CD8-positive, alpha-beta memory T cell (primary cell): ENCODE data around the gene GNAO1. TPM values are rescaled to one million over a fixed set of nuclear protein-coding genes. Genes with fewer than 3 reads are reported as not detected.
A peak's percentile ranks its signal among the peaks of the same experiment; 100 is the strongest.

Experiments used
- CTCF ChIA-PET: fragments of 350-600 bp; sonication (Branson Sonifier 250); formaldehyde crosslinking; loops from one replicate; lab custom pipeline; 2021; ENCODE audit warnings: antibody characterized with exemption; lab: Charles Lee
- POLR2A ChIA-PET: fragments of 350-600 bp; sonication (Branson Sonifier 250); formaldehyde crosslinking; loops from one replicate; lab custom pipeline; 2021; ENCODE audit warnings: antibody characterized with exemption; lab: Charles Lee
- DNase-seq, 5 donors: peaks; one replicate each; pipeline versions ENCODE4 v3.0.0 to v3.0.0-alpha.2; 2020 to 2022; ENCODE audit warnings: mixed read lengths in 1 of 5
- H3K27ac ChIP-seq: one replicate; pipeline ENCODE4 v1.7.0; 2013; ENCODE audit warnings: low read depth, mild to moderate bottlenecking, low read length, moderate library complexity
- H3K27me3 ChIP-seq: 2 replicates; pipeline ENCODE4 v1.7.0; 2013; ENCODE audit warnings: low read length, mild to moderate bottlenecking; ENCODE audit not compliant: insufficient read depth, poor library complexity, severe bottlenecking
- H3K36me3 ChIP-seq: 2 replicates; pipeline ENCODE4 v1.7.0; 2013; ENCODE audit warnings: mild to moderate bottlenecking, low read length, moderate library complexity; ENCODE audit not compliant: insufficient read depth
- H3K4me1 ChIP-seq: 2 replicates; pipeline ENCODE4 v1.7.0; 2013; ENCODE audit warnings: mild to moderate bottlenecking, low read length, moderate library complexity; ENCODE audit not compliant: insufficient read depth
- H3K4me3 ChIP-seq: 2 replicates; pipeline ENCODE4 v1.7.0; 2013; ENCODE audit warnings: mild to moderate bottlenecking, low read length
- H3K9me3 ChIP-seq: 2 replicates; pipeline ENCODE4 v1.7.0; 2013; ENCODE audit warnings: mild to moderate bottlenecking, low read length
- H3K27ac Mint-ChIP-seq, 8 donors: one replicate each; pipeline ENCODE4 v1.8.0; 2020 to 2021; ENCODE audit warnings: mixed read lengths in 8 of 8, mild to moderate bottlenecking in 6 of 8, inconsistent platforms in 3 of 8, moderate library complexity in 3 of 8
- H3K27me3 Mint-ChIP-seq, 2 donors: one replicate each; pipeline ENCODE4 v1.8.0; 2020 to 2021; ENCODE audit warnings: mixed read lengths in 2 of 2, mild to moderate bottlenecking in 1 of 2, moderate library complexity in 1 of 2
- H3K36me3 Mint-ChIP-seq, 3 donors: one replicate each; pipeline ENCODE4 v1.8.0; 2020 to 2021; ENCODE audit warnings: mixed read lengths in 3 of 3, inconsistent platforms in 1 of 3, mild to moderate bottlenecking in 1 of 3
- H3K4me1 Mint-ChIP-seq, 3 donors: one replicate each; pipeline ENCODE4 v1.8.0; 2020 to 2021; ENCODE audit warnings: mixed read lengths in 3 of 3, inconsistent platforms in 1 of 3, mild to moderate bottlenecking in 1 of 3
- H3K4me3 Mint-ChIP-seq, 7 donors: one replicate each; pipeline ENCODE4 v1.8.0; 2020 to 2021; ENCODE audit warnings: mixed read lengths in 7 of 7, mild to moderate bottlenecking in 6 of 7, moderate library complexity in 4 of 7, inconsistent platforms in 2 of 7
- H3K9me3 Mint-ChIP-seq, 5 donors: one replicate each; pipeline ENCODE4 v1.8.0; 2020 to 2022; ENCODE audit warnings: mixed read lengths in 5 of 5, mild to moderate bottlenecking in 3 of 5, moderate library complexity in 2 of 5, inconsistent platforms in 1 of 5
- polyA plus RNA-seq: library from polyadenylated mRNA; unstranded; fragments of 300-500 nt; fragmentation: Illumina TruSeq; gene quantifications from one replicate; pipeline ENCODE4 v1.2.3, GENCODE V29; 2021
- total RNA-seq, 2 experiments: library from RNA; stranded (reverse); gene quantifications; one replicate each; pipeline ENCODE4 v1.2.3, GENCODE V29; 2021

Gene GNAO1
- total and polyA plus RNA-seq, 3 experiments from 2014 or later = 0.86 to 2.5 (median 2.5) TPM

GRCh38 chr16:56294579-56294978 lies 103.3 kb downstream of the GNAO1 start:
- no peaks in the 10 kb centered on the region for H3K4me1 ChIP-seq
- H3K36me3 ChIP-seq = no peaks in the 10 kb centered on the region
- peak overlapping the region in 1 of 8 donors; percentile 55 for H3K27ac Mint-ChIP-seq
- peaks cover 0 to 2% of the 10 kb centered on the region in 2 donors for H3K27me3 Mint-ChIP-seq
- POLR2A ChIA-PET = no interaction called here
- H3K9me3 ChIP-seq = no peaks in the 10 kb centered on the region
- no peak overlapping the region for H3K4me3 Mint-ChIP-seq
- H3K27ac ChIP-seq = no peak overlapping the region
- CTCF ChIA-PET = interaction anchor here (1.1 kb wide), 1 partner anchor 16 kb away, joined by 3 read pairs; no protein-coding TSS in a partner anchor
- no peaks in the 10 kb centered on the region for H3K9me3 Mint-ChIP-seq
- DNase-seq = no peak
- no peaks in the 10 kb centered on the region for H3K27me3 ChIP-seq
- peaks cover 4 to 18% (median 10%) of the 10 kb centered on the region in 3 donors for H3K4me1 Mint-ChIP-seq
- peaks cover 0 to 2% (median 0%) of the 10 kb centered on the region in 3 donors for H3K36me3 Mint-ChIP-seq
- H3K4me3 ChIP-seq = no peak overlapping the region

- H3K4me3 Mint-ChIP-seq = no peak overlapping the region
- H3K4me1 Mint-ChIP-seq = peaks cover 4 to 17% (median 9%) of the 10 kb centered on the region in 3 donors
- peaks cover 0 to 2% of the 10 kb centered on the region in 2 donors for H3K27me3 Mint-ChIP-seq
- H3K4me3 ChIP-seq = no peak overlapping the region
- ChIA-PET POLR2A (no interaction called here), CTCF (interaction anchor here (1.1 to 2.2 kb wide), 2 partner anchors 16 to 23 kb away, joined by 3 to 6 read pairs; no protein-coding TSS in a partner anchor)
- H3K4me1 ChIP-seq = no peaks in the 10 kb centered on the region
- peak overlapping the region in 2 of 8 donors; percentile 55 for H3K27ac Mint-ChIP-seq
- H3K27me3 ChIP-seq = no peaks in the 10 kb centered on the region
- no peak overlapping the region for H3K27ac ChIP-seq
- no peaks in the 10 kb centered on the region for H3K9me3 ChIP-seq
- H3K36me3 Mint-ChIP-seq = peaks cover 0 to 2% (median 0%) of the 10 kb centered on the region in 3 donors
- H3K36me3 ChIP-seq = no peaks in the 10 kb centered on the region
- DNase-seq = no peak
- H3K9me3 Mint-ChIP-seq = no peaks in the 10 kb centered on the region
These were observed 103.9 kb downstream of the GNAO1 start for GRCh38 chr16:56295059-56295665.

GRCh38 chr16:56295739-56296527 lies 104.6 kb downstream of the GNAO1 start:
- H3K27ac ChIP-seq = no peak overlapping the region
- peaks cover 0 to 2% (median 0%) of the 10 kb centered on the region in 3 donors for H3K36me3 Mint-ChIP-seq
- no peak overlapping the region for H3K4me3 Mint-ChIP-seq
- H3K27ac Mint-ChIP-seq = peak overlapping the region in 2 of 8 donors; percentile 17 to 44
- H3K27me3 Mint-ChIP-seq = peaks cover 0 to 2% of the 10 kb centered on the region in 2 donors
- H3K9me3 ChIP-seq = no peaks in the 10 kb centered on the region
- ChIA-PET POLR2A (no interaction called here), CTCF (interaction anchor here (2.2 kb wide), 1 partner anchor 23 kb away, joined by 6 read pairs; no protein-coding TSS in a partner anchor)
- no peaks in the 10 kb centered on the region for H3K9me3 Mint-ChIP-seq
- no peak for DNase-seq
- H3K4me1 Mint-ChIP-seq = peaks cover 4 to 15% (median 7%) of the 10 kb centered on the region in 3 donors
- no peaks in the 10 kb centered on the region for H3K36me3 ChIP-seq
- H3K4me3 ChIP-seq = no peak overlapping the region
- no peaks in the 10 kb centered on the region for H3K27me3 ChIP-seq
- no peaks in the 10 kb centered on the region for H3K4me1 ChIP-seq

GRCh38 chr16:56297684-56298083 lies 106.4 kb downstream of the GNAO1 start:
- no peak overlapping the region for H3K27ac Mint-ChIP-seq
- ChIA-PET CTCF (interaction anchor here (1.2 to 2.2 kb wide), 2 partner anchors 21 to 354 kb away, joined by 4 to 6 read pairs; no protein-coding TSS in a partner anchor), POLR2A (no interaction called here)
- peaks cover 0 to 2% (median 0%) of the 10 kb centered on the region in 3 donors for H3K36me3 Mint-ChIP-seq
- H3K27me3 ChIP-seq = no peaks in the 10 kb centered on the region
- no peaks in the 10 kb centered on the region for H3K9me3 ChIP-seq
- peaks cover 0 to 2% of the 10 kb centered on the region in 2 donors for H3K27me3 Mint-ChIP-seq
- H3K36me3 ChIP-seq = no peaks in the 10 kb centered on the region
- DNase-seq = no peak
- no peaks in the 10 kb centered on the region for H3K4me1 ChIP-seq
- H3K27ac ChIP-seq = no peak overlapping the region
- no peak overlapping the region for H3K4me3 ChIP-seq
- no peaks in the 10 kb centered on the region for H3K9me3 Mint-ChIP-seq
- no peak overlapping the region for H3K4me3 Mint-ChIP-seq
- H3K4me1 Mint-ChIP-seq = peaks cover 4 to 15% (median 8%) of the 10 kb centered on the region in 3 donors

GRCh38 chr16:56298116-56298515 lies 106.8 kb downstream of the GNAO1 start:
- no peak overlapping the region for H3K4me3 Mint-ChIP-seq
- H3K27me3 ChIP-seq = no peaks in the 10 kb centered on the region
- H3K4me1 Mint-ChIP-seq = peaks cover 4 to 15% (median 8%) of the 10 kb centered on the region in 3 donors
- no peak overlapping the region for H3K4me3 ChIP-seq
- no peak for DNase-seq
- H3K9me3 Mint-ChIP-seq = no peaks in the 10 kb centered on the region
- H3K27ac Mint-ChIP-seq = no peak overlapping the region
- no peaks in the 10 kb centered on the region for H3K36me3 ChIP-seq
- CTCF ChIA-PET = no interaction called here
- H3K9me3 ChIP-seq = no peaks in the 10 kb centered on the region
- POLR2A ChIA-PET = no interaction called here
- H3K27me3 Mint-ChIP-seq = peaks cover 0 to 2% of the 10 kb centered on the region in 2 donors
- no peaks in the 10 kb centered on the region for H3K4me1 ChIP-seq
- H3K27ac ChIP-seq = no peak overlapping the region
- H3K36me3 Mint-ChIP-seq = peaks cover 0 to 2% (median 0%) of the 10 kb centered on the region in 3 donors

GRCh38 chr16:56298948-56299596 lies 107.8 kb downstream of the GNAO1 start:
- peak overlapping the region in 3 of 8 donors; percentile 52 to 87 (median 82) for H3K27ac Mint-ChIP-seq

GRCh38 chr16:56300242-56300623 lies 108.9 kb downstream of the GNAO1 start:
- Mint-ChIP-seq H3K9me3 (no peaks in the 10 kb centered on the region), H3K27me3 (peaks cover 0 to 2% of the 10 kb centered on the region in 2 donors), H3K36me3 (peaks cover 0 to 7% (median 0%) of the 10 kb centered on the region in 3 donors), H3K27ac (peak overlapping the region in 2 of 8 donors; percentile 15 to 39), H3K4me3 (no peak overlapping the region), H3K4me1 (peaks cover 0 to 6% (median 5%) of the 10 kb centered on the region in 3 donors)
- DNase-seq = no peak
- no peak overlapping the region for H3K4me3 ChIP-seq
- POLR2A ChIA-PET = no interaction called here
- H3K36me3 ChIP-seq = no peaks in the 10 kb centered on the region
- no peaks in the 10 kb centered on the region for H3K4me1 ChIP-seq
- CTCF ChIA-PET = interaction anchor here (1.3 kb wide), 2 partner anchors 11 to 18 kb away, joined by 4 to 6 read pairs; no protein-coding TSS in a partner anchor
- no peaks in the 10 kb centered on the region for H3K9me3 ChIP-seq
- H3K27me3 ChIP-seq = no peaks in the 10 kb centered on the region
- no peak overlapping the region for H3K27ac ChIP-seq

More at GRCh38 chr16:56298948-56299596, 107.8 kb downstream of the GNAO1 start:
- Histone ChIP-seq H3K4me1 (no peaks in the 10 kb centered on the region), H3K27ac (no peak overlapping the region), H3K4me3 (no peak overlapping the region), H3K9me3 (no peaks in the 10 kb centered on the region), H3K36me3 (no peaks in the 10 kb centered on the region), H3K27me3 (no peaks in the 10 kb centered on the region)
- no peak for DNase-seq
- Mint-ChIP-seq H3K4me3 (no peak overlapping the region), H3K27me3 (peaks cover 0 to 2% of the 10 kb centered on the region in 2 donors), H3K9me3 (no peaks in the 10 kb centered on the region), H3K36me3 (peaks cover 0 to 4% (median 0%) of the 10 kb centered on the region in 3 donors), H3K4me1 (peaks cover 4 to 15% (median 8%) of the 10 kb centered on the region in 3 donors)
- ChIA-PET POLR2A (no interaction called here), CTCF (interaction anchor here (1.3 kb wide), 1 partner anchor 10 kb away, joined by 4 read pairs; no protein-coding TSS in a partner anchor)
